Measurements from ENCODE around the gene ITPR2.

ITPR2 gene

DNA sequence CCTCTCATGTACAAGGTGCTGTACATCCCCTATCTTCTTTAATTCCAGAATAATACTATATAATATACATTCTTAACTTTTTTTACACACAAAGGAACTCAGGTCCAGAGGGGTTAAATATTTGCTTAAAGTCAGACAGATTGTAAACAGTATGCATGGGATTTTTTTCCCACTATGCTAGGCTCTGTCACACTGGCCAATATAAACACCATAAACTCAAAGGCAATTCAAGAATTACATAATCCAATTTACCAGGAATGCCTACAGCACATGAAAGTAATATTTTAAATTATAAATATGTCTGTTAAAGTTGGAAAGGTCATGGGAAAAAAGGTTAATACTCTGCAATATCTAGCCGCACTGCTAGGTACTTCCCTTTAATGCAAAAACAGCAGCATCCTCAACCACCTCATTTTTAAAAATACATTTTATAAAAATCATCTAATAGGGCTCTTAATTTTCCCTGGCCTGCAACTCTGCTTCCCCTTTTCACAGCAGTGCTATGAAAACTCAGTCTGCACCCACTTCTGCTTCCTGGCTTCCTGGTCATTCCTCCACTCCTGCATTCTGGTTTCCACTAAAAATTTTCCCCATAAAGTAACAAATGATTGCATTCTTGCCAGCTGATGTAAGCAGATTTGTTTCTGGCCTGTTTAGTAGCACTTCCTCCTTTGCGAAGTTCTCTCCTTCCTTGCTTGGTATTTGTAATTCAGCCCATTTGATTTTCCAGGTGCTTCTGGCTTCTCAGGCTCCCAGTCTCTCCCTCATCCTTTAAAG, 128.1 kb downstream of the ITPR2 start:
- no peak for DNase-seq (ENCODE audit: low read depth, low spot score)

- DNase-seq (ENCODE audit: low read depth, low spot score): no peak
Measured at GRCh38 chr12:26704214-26704613, 128.8 kb downstream of the ITPR2 start.

GRCh38 chr12:26702741-26703140, 130.3 kb downstream of the ITPR2 start:
- DNase-seq (ENCODE audit: low read depth, low spot score): no peak

- no peak for DNase-seq (ENCODE audit: low read depth, low spot score)
Measured at GRCh38 chr12:26701604-26702215, 131.3 kb downstream of the ITPR2 start.

DNA sequence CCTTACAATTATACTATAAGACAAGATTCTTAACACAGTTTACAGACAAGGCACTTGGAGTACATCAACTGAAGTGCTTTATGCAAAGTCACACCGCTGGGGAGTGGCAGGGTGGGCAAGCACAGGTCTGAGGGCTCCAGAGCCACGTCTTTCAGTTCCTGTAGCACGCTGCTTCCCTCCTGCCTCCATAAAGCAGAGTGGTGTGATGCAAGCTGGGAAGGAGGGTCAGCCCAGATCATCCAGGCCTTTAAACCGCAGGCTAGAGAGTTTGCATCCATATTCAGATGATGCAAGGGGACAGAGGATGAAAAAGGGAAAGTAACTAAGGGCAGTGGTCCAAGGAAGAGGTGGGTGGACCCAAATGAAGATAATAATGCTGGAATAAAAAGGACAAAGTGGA, 132.6 kb downstream of the ITPR2 start:
- no peak for DNase-seq (ENCODE audit: low read depth, low spot score)

DNA sequence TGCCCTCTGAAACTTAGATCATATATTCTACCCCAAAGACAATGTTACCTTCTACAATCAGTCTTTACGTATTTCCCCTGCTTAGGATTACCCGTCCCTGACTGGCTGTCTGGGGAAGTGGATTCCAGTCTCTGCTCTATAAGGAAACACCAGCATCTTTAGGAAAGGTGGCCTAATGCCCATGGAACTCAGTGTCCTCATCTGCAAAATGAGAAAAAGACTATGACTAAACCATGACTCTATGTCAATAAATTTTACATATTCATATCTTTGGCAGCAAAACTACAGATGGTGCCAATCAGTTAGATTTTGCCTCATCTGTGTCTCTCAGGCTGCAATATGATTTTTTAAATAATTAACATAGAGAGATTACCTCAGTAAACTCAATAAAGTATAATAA, 133.8 kb downstream of the ITPR2 start:
- no peak for DNase-seq (ENCODE audit: low read depth, low spot score)

GRCh38 chr12:26698186-26698585, 134.8 kb downstream of the ITPR2 start:
- no peak for DNase-seq (ENCODE audit: low read depth, low spot score)

DNA sequence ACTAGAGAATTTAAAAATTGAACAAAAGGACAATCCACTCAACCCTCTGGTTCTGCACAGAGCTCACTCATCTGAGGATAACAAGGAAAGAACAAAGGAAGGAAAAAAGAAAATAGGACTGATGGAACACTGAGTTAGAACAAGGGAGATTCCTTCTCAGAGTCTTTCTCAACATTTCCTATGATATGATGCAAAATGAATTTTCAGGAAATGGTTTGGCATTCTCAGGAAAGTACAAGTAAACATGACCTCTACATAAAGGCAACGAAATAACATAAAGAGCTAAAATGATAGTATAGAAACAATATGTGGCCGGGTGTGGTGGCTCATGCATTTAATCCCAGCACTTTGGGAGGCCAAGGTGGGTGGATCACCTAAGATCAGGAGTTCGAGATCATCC, 135.8 kb downstream of the ITPR2 start:
- no peak for DNase-seq (ENCODE audit: low read depth, low spot score)

- DNase-seq (ENCODE audit: low read depth, low spot score): no peak
Measured at GRCh38 chr12:26696613-26697092, 136.3 kb downstream of the ITPR2 start.

GRCh38 chr12:26696048-26696612, 136.9 kb downstream of the ITPR2 start:
- no peak for DNase-seq (ENCODE audit: low read depth, low spot score)

DNA sequence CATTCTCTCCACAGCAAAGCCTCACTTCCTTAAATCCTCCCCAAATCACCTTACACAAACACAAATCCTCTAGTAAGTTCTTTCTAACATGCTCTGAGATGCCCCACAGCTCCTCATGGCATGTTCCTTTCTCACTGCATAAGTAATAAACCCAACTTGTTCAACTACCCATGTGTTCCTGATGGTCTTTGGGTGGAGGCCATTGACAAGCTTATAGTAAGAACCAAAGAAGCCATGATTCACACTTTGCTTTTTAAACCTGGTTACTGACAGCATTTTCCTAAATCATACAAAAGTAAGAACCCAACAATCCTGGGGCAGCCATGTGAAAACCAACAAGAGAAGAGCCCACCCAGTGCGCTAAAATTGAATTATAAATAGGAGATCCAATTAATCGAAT, 138.6 kb downstream of the ITPR2 start:
- DNase-seq (ENCODE audit: low read depth, low spot score): no peak

DNA sequence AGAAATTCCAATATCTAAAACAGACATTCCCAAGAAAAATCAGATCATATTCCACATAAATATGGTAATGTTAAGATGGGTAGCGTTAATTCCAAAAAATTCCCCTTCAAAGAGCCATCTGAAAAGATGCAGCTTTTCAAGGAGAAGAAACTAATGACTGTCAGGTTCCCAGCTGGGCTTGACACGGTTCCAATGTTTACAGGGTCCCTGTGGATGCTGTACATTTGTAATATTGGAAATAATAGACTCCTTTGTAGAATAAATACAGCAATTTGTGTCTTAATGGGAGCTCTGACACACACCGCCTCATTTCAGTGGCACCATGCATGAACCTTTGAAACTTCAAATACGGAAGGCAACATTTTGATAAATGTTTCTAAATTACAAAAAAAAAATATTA, 140.6 kb downstream of the ITPR2 start:
- DNase-seq (ENCODE audit: low read depth, low spot score): no peak

DNA sequence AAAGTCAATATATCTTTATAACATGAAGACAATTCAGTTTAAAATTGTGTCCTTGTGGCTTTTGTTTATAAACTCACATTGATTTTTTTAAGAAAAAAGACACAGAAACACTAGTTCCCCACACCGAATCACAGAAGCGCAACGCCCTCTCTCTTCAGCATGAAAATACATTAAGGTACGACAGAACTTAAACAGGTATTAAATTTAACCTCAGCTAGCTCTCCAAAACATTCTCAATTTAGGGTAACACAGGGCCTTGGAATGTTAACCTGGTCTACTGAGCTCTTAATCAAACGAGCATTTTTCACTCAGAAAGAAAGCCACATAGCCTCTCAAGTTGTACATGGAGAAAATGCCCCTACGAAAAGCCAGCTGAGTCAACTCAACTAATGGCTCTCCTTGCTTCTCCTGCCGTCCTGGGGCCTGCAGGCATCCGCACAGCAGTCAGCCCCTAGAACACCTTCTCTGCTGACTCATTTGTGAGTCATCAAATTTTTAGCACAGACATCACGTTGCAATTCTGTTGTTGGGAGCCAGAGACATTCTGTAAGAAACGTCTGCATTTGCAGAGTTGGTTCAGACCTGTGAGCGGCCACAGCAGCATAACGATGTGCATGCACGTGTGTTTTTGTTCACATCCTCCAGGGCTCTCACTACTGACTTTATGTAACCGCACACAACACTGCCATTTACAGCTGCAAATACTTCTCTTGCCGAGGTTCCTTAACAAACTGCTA, 141.6 kb downstream of the ITPR2 start:
- DNase-seq (ENCODE audit: low read depth, low spot score): no peak

DNA sequence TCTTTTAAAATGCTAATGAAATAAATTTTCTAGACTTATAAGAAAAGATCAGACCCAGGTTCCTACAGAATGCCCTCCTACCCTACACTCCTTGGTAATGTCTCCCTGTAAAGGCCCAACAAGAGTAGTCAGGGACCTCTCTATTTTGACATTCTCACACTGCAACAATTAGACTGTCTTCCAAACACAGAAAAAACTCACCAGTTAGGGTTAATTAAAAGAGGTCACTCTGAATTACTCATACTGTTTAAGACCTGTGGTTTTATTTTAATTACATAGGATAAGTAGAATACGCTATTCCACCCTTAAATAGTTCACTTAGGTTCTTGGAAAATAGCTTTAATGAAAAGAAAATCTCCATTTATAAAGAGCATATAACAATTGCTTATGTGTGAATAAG, 142.4 kb downstream of the ITPR2 start:
- no peak for DNase-seq (ENCODE audit: low read depth, low spot score)

DNA sequence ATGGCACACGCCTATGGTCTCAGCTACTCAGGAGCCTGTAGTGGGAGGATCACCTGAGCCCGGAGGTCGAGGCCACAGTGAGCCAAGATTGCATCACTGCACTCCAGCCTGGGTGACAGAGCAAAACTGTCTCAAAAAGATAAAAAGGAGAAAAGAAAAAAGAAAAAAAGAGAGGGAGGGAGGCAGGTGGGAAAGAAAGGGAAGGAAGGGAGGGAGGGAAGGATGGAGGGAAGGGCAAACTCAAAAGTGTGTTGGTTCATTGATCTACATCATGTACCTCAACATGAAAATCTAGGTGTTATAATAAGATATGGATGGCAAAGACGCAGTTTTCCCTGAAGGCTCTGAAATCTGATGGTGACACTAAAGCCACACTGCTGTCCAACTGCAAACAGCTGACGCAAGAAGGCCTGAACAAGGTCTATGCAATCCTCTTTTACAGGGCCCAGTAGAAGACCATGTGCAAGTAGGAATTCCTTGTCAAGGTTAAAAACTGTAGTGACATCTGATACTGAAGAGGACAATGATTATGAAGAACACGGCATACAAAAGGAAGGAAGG, 143.6 kb downstream of the ITPR2 start:
- no peak for DNase-seq (ENCODE audit: low read depth, low spot score)

GRCh38 chr12:26688344-26688904, 144.6 kb downstream of the ITPR2 start:
- no peak for DNase-seq (ENCODE audit: low read depth, low spot score)

DNA sequence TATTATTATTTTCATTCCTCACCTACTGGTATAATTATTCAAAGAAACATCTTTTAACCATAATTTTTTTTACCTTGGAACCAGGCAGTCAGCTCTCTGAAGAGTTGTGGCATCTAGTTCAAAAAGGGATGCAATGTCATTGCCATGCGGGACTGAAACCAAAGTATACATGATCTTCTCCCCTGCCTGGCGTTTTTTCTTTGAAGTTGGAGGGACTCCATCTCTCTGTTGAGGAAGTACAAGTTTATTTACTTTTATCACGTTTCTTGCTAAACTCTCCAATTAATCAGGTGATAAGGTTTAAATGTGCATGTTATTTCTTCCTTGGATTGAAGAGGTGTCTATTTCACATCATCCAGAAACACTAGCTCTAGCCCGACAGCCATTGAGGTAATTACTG, 146.6 kb downstream of the ITPR2 start:
- no peak for DNase-seq (ENCODE audit: low read depth, low spot score)

GRCh38 chr12:26684101-26684500, 148.9 kb downstream of the ITPR2 start:
- no peak for DNase-seq (ENCODE audit: low read depth, low spot score)

- no peak for DNase-seq (ENCODE audit: low read depth, low spot score)
Measured at GRCh38 chr12:26683443-26683842, 149.6 kb downstream of the ITPR2 start.

GRCh38 chr12:26680727-26681455, 152.1 kb downstream of the ITPR2 start:
- no peak for DNase-seq (ENCODE audit: low read depth, low spot score)
